H1 (cell line): ENCODE results near the gene TUT4.

ENCODE experiments used
- CHD2 ChIP-seq: IDR thresholded peaks from 2 replicates; pipeline ENCODE4 v1.6.1; 2012; ENCODE audit warnings: low read length, improper control_type of control experiment
- EP300 ChIP-seq, 2 experiments: IDR thresholded peaks; 1 replicate in 1 of 2; 2 replicates in 1 of 2; pipeline ENCODE4 v1.6.1; 2011 to 2012; ENCODE audit warnings: low read depth in 2 of 2, low read length in 2 of 2, mild to moderate bottlenecking in 2 of 2, borderline replicate concordance in 1 of 2, inconsistent platforms in 1 of 2, moderate library complexity in 1 of 2
- EZH2 ChIP-seq: fragments of 200-600 bp; sonication (generic); IDR thresholded peaks from 2 replicates; pipeline ENCODE4 v1.7.1; 2012; ENCODE audit warnings: low read depth, mild to moderate bottlenecking, moderate library complexity, low read length, inconsistent platforms; ENCODE audit not compliant: severe bottlenecking
- POLR2A ChIP-seq, 2 experiments: IDR thresholded peaks; 1 replicate in 1 of 2; 2 replicates in 1 of 2; pipeline ENCODE4 v1.6.1; 2011; ENCODE audit warnings: low read depth in 2 of 2, low read length in 2 of 2, mild to moderate bottlenecking in 2 of 2; ENCODE audit errors: control extremely low read depth in 1 of 2
- RXRA ChIP-seq: IDR thresholded peaks from 2 replicates; pipeline ENCODE4 v1.6.1; 2011; ENCODE audit warnings: low read depth, mild to moderate bottlenecking, low read length, moderate library complexity; ENCODE audit not compliant: insufficient read depth
- SAP30 ChIP-seq: fragments of 300-600 bp; sonication (generic); IDR thresholded peaks from 2 replicates; pipeline ENCODE4 v1.7.1; 2012; ENCODE audit warnings: low read length, moderate library complexity, mild to moderate bottlenecking, inconsistent platforms; ENCODE audit not compliant: insufficient read depth, insufficient replicate concordance
- SP1 ChIP-seq: IDR thresholded peaks from 2 replicates; pipeline ENCODE4 v1.6.1; 2011; ENCODE audit warnings: low read depth, low read length
- TBP ChIP-seq: IDR thresholded peaks from 2 replicates; pipeline ENCODE4 v1.6.1; 2011; ENCODE audit warnings: low read depth, low read length, improper control_type of control experiment
- TCF12 ChIP-seq: IDR thresholded peaks from 2 replicates; pipeline ENCODE4 v1.6.1; 2011; ENCODE audit warnings: low read depth, mild to moderate bottlenecking, low read length
- TEAD4 ChIP-seq: IDR thresholded peaks from 2 replicates; pipeline ENCODE4 v1.6.1; 2012; ENCODE audit warnings: low read depth, low read length, inconsistent platforms, mixed read lengths
- TF ChIP-seq, protein P1 (sequence below), 3 experiments: IDR thresholded peaks; 1 replicate in 2 of 3; 2 replicates in 1 of 3; pipeline versions ENCODE4 v1.5.1 to v1.6.1; 2011; ENCODE audit warnings: low read length in 3 of 3, mild to moderate bottlenecking in 3 of 3, inconsistent platforms in 2 of 3, low read depth in 1 of 3, moderate library complexity in 1 of 3; ENCODE audit not compliant: insufficient read depth in 1 of 3; ENCODE audit errors: control extremely low read depth in 1 of 3
- TF ChIP-seq, protein P2 (sequence below): IDR thresholded peaks from 2 replicates; pipeline ENCODE4 v1.6.1; 2011; ENCODE audit warnings: low read depth, mild to moderate bottlenecking, low read length; ENCODE audit not compliant: insufficient read depth
- TF ChIP-seq, protein P3 (sequence below): IDR thresholded peaks from 2 replicates; pipeline ENCODE4 v1.6.1; 2012; ENCODE audit warnings: low read length, inconsistent platforms
- TF ChIP-seq, protein P4 (sequence below): IDR thresholded peaks from 2 replicates; pipeline ENCODE4 v1.6.1; 2012; ENCODE audit warnings: inconsistent platforms

DNA sequence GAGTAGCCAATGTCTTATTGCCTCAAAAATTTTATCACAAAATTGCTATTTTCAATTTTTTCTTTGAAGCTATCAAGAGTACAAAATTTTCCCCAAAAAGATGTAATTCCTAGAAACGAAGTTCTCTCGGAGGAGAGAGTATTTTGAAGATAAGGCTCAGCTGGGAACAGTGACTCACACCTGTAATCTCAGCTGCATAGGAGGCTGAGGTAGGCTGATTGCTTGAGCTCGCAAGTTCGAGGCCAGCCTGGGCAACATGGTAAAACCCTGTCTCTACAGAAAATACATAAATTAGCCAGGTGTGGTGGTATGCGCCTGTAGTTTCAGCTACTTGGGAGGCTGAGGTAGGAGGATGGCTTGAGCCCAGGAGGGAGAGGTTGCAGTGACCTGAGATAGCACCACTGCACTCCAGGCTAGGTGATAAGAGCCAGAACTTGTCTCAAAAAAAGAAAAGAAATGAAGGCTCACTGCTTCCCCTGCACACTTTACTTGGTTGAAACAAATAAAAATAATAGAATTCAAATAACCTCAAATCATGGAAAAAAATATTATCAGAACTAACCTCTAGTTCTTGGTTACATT, 22.2 kb downstream of the TUT4 start:
- TF ChIP-seq POLR2A (IDR thresholded peaks at IDR 0.05; ENCODE audit: control extremely low read depth in 1 of 2, low read depth in 2 of 2, low read length in 2 of 2) (no peak), EZH2 (no peak), TCF12 (no peak), SAP30 (no peak), RXRA (no peak), CHD2 (no peak), SP1 (no peak), EP300 (IDR thresholded peaks at IDR 0.05; ENCODE audit: borderline replicate concordance in 1 of 2, low read depth in 2 of 2, low read length in 2 of 2) (no peak), TBP (no peak), TEAD4 (no peak)
- TF ChIP-seq, protein P1, sequence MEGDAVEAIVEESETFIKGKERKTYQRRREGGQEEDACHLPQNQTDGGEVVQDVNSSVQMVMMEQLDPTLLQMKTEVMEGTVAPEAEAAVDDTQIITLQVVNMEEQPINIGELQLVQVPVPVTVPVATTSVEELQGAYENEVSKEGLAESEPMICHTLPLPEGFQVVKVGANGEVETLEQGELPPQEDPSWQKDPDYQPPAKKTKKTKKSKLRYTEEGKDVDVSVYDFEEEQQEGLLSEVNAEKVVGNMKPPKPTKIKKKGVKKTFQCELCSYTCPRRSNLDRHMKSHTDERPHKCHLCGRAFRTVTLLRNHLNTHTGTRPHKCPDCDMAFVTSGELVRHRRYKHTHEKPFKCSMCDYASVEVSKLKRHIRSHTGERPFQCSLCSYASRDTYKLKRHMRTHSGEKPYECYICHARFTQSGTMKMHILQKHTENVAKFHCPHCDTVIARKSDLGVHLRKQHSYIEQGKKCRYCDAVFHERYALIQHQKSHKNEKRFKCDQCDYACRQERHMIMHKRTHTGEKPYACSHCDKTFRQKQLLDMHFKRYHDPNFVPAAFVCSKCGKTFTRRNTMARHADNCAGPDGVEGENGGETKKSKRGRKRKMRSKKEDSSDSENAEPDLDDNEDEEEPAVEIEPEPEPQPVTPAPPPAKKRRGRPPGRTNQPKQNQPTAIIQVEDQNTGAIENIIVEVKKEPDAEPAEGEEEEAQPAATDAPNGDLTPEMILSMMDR (IDR thresholded peaks at IDR 0.05; ENCODE audit: control extremely low read depth in 1 of 3, insufficient read depth in 1 of 3, low read depth in 1 of 3, low read length in 3 of 3), result no peak
- TF ChIP-seq, protein P2, sequence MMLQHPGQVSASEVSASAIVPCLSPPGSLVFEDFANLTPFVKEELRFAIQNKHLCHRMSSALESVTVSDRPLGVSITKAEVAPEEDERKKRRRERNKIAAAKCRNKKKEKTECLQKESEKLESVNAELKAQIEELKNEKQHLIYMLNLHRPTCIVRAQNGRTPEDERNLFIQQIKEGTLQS, result no peak
- TF ChIP-seq, protein P3, sequence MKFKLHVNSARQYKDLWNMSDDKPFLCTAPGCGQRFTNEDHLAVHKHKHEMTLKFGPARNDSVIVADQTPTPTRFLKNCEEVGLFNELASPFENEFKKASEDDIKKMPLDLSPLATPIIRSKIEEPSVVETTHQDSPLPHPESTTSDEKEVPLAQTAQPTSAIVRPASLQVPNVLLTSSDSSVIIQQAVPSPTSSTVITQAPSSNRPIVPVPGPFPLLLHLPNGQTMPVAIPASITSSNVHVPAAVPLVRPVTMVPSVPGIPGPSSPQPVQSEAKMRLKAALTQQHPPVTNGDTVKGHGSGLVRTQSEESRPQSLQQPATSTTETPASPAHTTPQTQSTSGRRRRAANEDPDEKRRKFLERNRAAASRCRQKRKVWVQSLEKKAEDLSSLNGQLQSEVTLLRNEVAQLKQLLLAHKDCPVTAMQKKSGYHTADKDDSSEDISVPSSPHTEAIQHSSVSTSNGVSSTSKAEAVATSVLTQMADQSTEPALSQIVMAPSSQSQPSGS, result no peak
- TF ChIP-seq, protein P4, sequence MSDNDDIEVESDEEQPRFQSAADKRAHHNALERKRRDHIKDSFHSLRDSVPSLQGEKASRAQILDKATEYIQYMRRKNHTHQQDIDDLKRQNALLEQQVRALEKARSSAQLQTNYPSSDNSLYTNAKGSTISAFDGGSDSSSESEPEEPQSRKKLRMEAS, result no peak
